A172 (cell line): ENCODE measurements around the gene PDPN. TPM values are rescaled to one million over a fixed set of nuclear protein-coding genes. Genes with fewer than 3 reads are reported as not detected.

ENCODE experiments used
- DNase-seq: peaks from one replicate; pipeline ENCODE4 v3.0.0-alpha.2; 2015; ENCODE audit warnings: low spot score
- total RNA-seq: library from RNA; depleted of rRNA; stranded (reverse); fragments of >200 nt; shearing (Covaris generic); gene quantifications from 2 replicates; pipeline ENCODE4 v1.2.3, GENCODE V29; 2014

The PDPN gene
- total RNA-seq, 1 experiment from 2014 or later: not detected

- DNase-seq: no peak
Measured at GRCh38 chr1:13577846-13578245, 5.8 kb upstream of the PDPN start.

GRCh38 chr1:13581446-13581845 lies 2.2 kb upstream of the PDPN start:
- DNase-seq: no peak

GRCh38 chr1:13582713-13583443 lies 754 bp upstream of the PDPN start:
- no peak for DNase-seq

- DNase-seq: no peak
Measured at GRCh38 chr1:13583966-13584791, 547 bp downstream of the PDPN start.

GRCh38 chr1:13584876-13585611 lies 1.4 kb downstream of the PDPN start:
- no peak for DNase-seq

GRCh38 chr1:13585612-13585991 lies 2.0 kb downstream of the PDPN start:
- no peak for DNase-seq

- DNase-seq: no peak
Measured at GRCh38 chr1:13586001-13586400, 2.4 kb downstream of the PDPN start.

GRCh38 chr1:13587256-13588030 lies 3.8 kb downstream of the PDPN start:
- DNase-seq: no peak

- DNase-seq: no peak
Measured at GRCh38 chr1:13588946-13589796, 5.5 kb downstream of the PDPN start.

GRCh38 chr1:13590486-13590885 lies 6.9 kb downstream of the PDPN start:
- no peak for DNase-seq

- no peak for DNase-seq
Measured at GRCh38 chr1:13593511-13594131, 10.0 kb downstream of the PDPN start.

GRCh38 chr1:13595411-13595810 lies 11.8 kb downstream of the PDPN start:
- DNase-seq: no peak

GRCh38 chr1:13597166-13597565 lies 13.5 kb downstream of the PDPN start:
- no peak for DNase-seq

GRCh38 chr1:13600762-13601453 lies 17.3 kb downstream of the PDPN start:
- DNase-seq: no peak

- no peak for DNase-seq
Measured at GRCh38 chr1:13604176-13604575, 20.5 kb downstream of the PDPN start.

- DNase-seq: no peak
Measured at GRCh38 chr1:13604721-13605120, 21.1 kb downstream of the PDPN start.

- DNase-seq: no peak
Measured at GRCh38 chr1:13605159-13605558, 21.5 kb downstream of the PDPN start.

- DNase-seq: no peak
Measured at GRCh38 chr1:13607002-13607401, 23.4 kb downstream of the PDPN start.

- DNase-seq: no peak
Measured at GRCh38 chr1:13616234-13616633, 32.6 kb downstream of the PDPN start.

- DNase-seq: no peak
Measured at GRCh38 chr1:13617108-13617507, 33.5 kb downstream of the PDPN start.
